Measurements from ENCODE around the gene CCDC3. TPM values are rescaled to one million over a fixed set of nuclear protein-coding genes. Genes with fewer than 3 reads are reported as not detected.

CCDC3 gene
- polyA plus RNA-seq, 1 donor from 2014 or later: 3.8 TPM

GRCh38 chr10:12899546-12899945 is 102.0 kb downstream of the CCDC3 start:
- Histone ChIP-seq H2AFZ (ENCODE audit: low read depth, low read length) (no peak overlapping the region), H3K9ac (ENCODE audit: low read length) (no peak overlapping the region), H3K79me2 (replicated peaks; ENCODE audit: insufficient read depth, low read length) (no peaks in the 10 kb centered on the region), H3K36me3 (ENCODE audit: insufficient read depth, low read length) (no peaks in the 10 kb centered on the region), H3K9me2 (ENCODE audit: insufficient read depth, low read length) (no peaks in the 10 kb centered on the region), H3F3A (ENCODE audit: insufficient read depth, low read length, poor library complexity, severe bottlenecking) (no peaks in the 10 kb centered on the region), H4K20me1 (ENCODE audit: insufficient read depth) (no peaks in the 10 kb centered on the region), H3K4me2 (ENCODE audit: low read length) (no peak overlapping the region), H3K9me3 (ENCODE audit: low read length) (no peaks in the 10 kb centered on the region), H3K27ac (ENCODE audit: low read length) (no peak overlapping the region), H3K4me3 (ENCODE audit: low read length) (no peak overlapping the region), H3K27me3 (ENCODE audit: insufficient read depth, low read depth, low read length) (no peaks in the 10 kb centered on the region)
- no peak for TF ChIP-seq TAF1 (IDR thresholded peaks at IDR 0.05; ENCODE audit: low read depth)
- no peak for TF ChIP-seq POLR2AphosphoS5 (IDR thresholded peaks at IDR 0.05)
- TF ChIP-seq CTCF (IDR thresholded peaks at IDR 0.05; ENCODE audit: poor library complexity, severe bottlenecking): no peak
- TF ChIP-seq REST (IDR thresholded peaks at IDR 0.05; ENCODE audit: borderline replicate concordance): no peak
- TF ChIP-seq MXI1 (conservative IDR thresholded peaks at IDR 0.05; ENCODE audit: poor library complexity, severe bottlenecking): no peak
- TF ChIP-seq RAD21 (conservative IDR thresholded peaks at IDR 0.05): no peak
- no peak for TF ChIP-seq EP300 (conservative IDR thresholded peaks at IDR 0.05; ENCODE audit: poor library complexity, severe bottlenecking)
- TF ChIP-seq EZH2 (IDR thresholded peaks at IDR 0.05; ENCODE audit: borderline replicate concordance, insufficient read depth, low read length, poor library complexity, severe bottlenecking): no peak
- no peak for TF ChIP-seq SMC3 (conservative IDR thresholded peaks at IDR 0.05; ENCODE audit: poor library complexity)

- no peaks in the 10 kb centered on the region for H3K9me2 ChIP-seq (ENCODE audit: insufficient read depth, low read length)
- H2AFZ ChIP-seq (ENCODE audit: low read depth, low read length): no peak overlapping the region
- no peaks in the 10 kb centered on the region for H3K36me3 ChIP-seq (ENCODE audit: insufficient read depth, low read length)
- H3K27me3 ChIP-seq (ENCODE audit: insufficient read depth, low read depth, low read length): no peaks in the 10 kb centered on the region
- H3K79me2 ChIP-seq (replicated peaks; ENCODE audit: insufficient read depth, low read length): no peaks in the 10 kb centered on the region
- no peak overlapping the region for H3K27ac ChIP-seq (ENCODE audit: low read length)
- H3K9ac ChIP-seq (ENCODE audit: low read length): no peak overlapping the region
- no peak for TF ChIP-seq POLR2AphosphoS5 (IDR thresholded peaks at IDR 0.05)
- no peak for TF ChIP-seq MXI1 (conservative IDR thresholded peaks at IDR 0.05; ENCODE audit: poor library complexity, severe bottlenecking)
- no peak for TF ChIP-seq EP300 (conservative IDR thresholded peaks at IDR 0.05; ENCODE audit: poor library complexity, severe bottlenecking)
- TF ChIP-seq EZH2 (IDR thresholded peaks at IDR 0.05; ENCODE audit: borderline replicate concordance, insufficient read depth, low read length, poor library complexity, severe bottlenecking): no peak
- TF ChIP-seq SMC3 (conservative IDR thresholded peaks at IDR 0.05; ENCODE audit: poor library complexity): no peak
- no peak for TF ChIP-seq TAF1 (IDR thresholded peaks at IDR 0.05; ENCODE audit: low read depth)
- no peak for TF ChIP-seq REST (IDR thresholded peaks at IDR 0.05; ENCODE audit: borderline replicate concordance)
- no peak for TF ChIP-seq CTCF (IDR thresholded peaks at IDR 0.05; ENCODE audit: poor library complexity, severe bottlenecking)
- no peak for TF ChIP-seq RAD21 (conservative IDR thresholded peaks at IDR 0.05)
- H3K4me3 ChIP-seq (ENCODE audit: low read length): no peak overlapping the region
- peaks cover 5% of the 10 kb centered on the region for H3K9me3 ChIP-seq (ENCODE audit: low read length)
- H4K20me1 ChIP-seq (ENCODE audit: insufficient read depth): no peaks in the 10 kb centered on the region
- no peak overlapping the region for H3K4me2 ChIP-seq (ENCODE audit: low read length)
- no peaks in the 10 kb centered on the region for H3F3A ChIP-seq (ENCODE audit: insufficient read depth, low read length, poor library complexity, severe bottlenecking)
These were observed 103.2 kb downstream of the CCDC3 start for GRCh38 chr10:12898271-12898670.

All from neural cell (in vitro differentiated cells).